ENCODE measurements around the gene LHFPL6. TPM values are rescaled to one million over a fixed set of nuclear protein-coding genes. Genes with fewer than 3 reads are reported as not detected.

The LHFPL6 gene
- total RNA-seq, 2 experiments from 2014 or later = 2.7 to 3.0 TPM

DNA sequence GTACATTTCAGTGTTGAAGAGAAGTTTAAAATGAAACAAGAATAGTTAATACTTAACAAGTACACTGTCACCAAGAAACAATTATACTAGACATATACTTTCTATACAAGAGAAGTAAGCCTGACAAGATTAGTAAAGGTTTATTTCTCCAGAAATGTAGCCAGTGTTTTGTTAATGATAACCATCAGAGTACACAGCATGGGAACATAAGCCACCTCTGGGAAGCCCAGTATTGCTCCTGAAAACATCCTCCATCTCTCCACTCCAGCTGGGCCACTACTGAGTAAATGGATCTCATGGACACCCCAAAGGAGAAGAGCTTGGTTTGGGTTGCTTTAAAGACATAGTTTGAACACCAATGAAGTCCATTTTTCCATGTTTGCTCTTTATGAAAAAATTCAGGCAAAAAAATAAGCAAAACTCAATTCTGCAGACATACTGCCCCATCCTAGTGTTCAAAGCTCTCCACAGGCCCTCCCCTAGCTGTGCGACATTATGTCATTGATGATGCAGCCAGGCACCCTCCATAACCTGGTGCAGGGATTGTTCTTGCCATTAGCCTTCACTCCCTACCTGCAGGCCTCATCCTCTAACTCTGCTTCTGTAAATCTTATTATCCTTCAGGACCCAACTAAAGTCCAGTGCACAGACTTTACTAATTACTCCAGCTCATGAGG lies 61.9 kb downstream of the LHFPL6 start:
- no peak overlapping the region for H3K4me3 Mint-ChIP-seq
- H3K27me3 Mint-ChIP-seq = peaks cover 11% of the 10 kb centered on the region
- H3K4me1 Mint-ChIP-seq (ENCODE audit: low read depth) = no peaks in the 10 kb centered on the region
- ChIA-PET CTCF (no interaction called here), POLR2A (no interaction called here)
- intact Hi-C loops (cut with micrococcal nuclease) = no loop called here
- DNase-seq = no peak
- no peaks in the 10 kb centered on the region for H3K9me3 Mint-ChIP-seq
- H3K36me3 Mint-ChIP-seq = no peaks in the 10 kb centered on the region
- H3K27ac Mint-ChIP-seq = no peak overlapping the region

DNA sequence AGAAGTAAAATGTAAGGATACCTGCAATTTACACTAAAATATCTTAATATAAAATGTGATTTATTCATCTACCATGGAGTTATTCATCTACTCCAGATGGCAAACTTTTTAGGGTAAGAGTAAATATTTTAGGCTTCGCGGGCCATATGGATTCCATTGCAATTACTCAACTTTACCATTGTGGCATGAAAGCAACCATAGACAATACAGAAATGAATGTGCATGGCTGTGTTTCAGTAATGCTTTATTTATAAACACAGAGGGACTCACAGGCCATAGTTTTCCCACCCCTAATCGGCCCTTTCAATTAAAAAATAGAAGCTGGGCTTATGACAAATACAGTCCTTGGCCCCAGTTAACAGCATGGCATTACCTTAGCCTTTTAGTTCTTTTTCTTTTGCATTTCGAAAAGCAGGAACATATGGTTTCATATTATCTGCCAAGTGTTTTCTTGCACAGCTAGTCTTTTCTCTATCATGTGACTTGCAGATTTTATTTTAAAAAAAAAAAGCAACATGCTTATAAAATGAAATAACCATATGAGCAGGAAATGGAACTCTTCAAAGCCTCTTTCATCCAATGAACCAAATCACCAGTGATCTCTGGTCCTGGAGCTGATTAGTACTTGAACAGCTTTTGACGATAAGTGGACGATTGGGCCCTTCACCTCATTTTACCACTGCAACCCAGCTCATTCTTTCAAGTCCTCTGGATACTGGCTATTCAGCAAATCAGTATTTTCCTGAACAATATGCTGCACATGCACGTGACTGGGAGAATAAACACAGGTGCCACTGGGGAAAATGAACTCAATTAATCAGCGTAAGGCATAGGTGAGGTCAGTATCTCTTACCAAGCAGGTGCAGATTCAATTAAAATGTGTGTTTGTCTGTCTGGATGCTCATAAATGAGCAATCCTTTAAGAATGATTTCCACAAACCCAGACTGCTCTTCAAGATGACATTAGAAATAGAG lies 63.9 kb downstream of the LHFPL6 start:
- Mint-ChIP-seq H3K36me3 (no peaks in the 10 kb centered on the region), H3K27me3 (peaks cover 11% of the 10 kb centered on the region), H3K4me1 (ENCODE audit: low read depth) (no peaks in the 10 kb centered on the region), H3K9me3 (no peaks in the 10 kb centered on the region), H3K4me3 (no peak overlapping the region), H3K27ac (no peak overlapping the region)
- ChIA-PET POLR2A (no interaction called here), CTCF (interaction anchor here (0.9 kb wide), 1 partner anchor 73 kb away, joined by 3 read pairs; no protein-coding TSS in a partner anchor)
- intact Hi-C loops (cut with micrococcal nuclease) = no loop called here
- no peak for DNase-seq

DNA sequence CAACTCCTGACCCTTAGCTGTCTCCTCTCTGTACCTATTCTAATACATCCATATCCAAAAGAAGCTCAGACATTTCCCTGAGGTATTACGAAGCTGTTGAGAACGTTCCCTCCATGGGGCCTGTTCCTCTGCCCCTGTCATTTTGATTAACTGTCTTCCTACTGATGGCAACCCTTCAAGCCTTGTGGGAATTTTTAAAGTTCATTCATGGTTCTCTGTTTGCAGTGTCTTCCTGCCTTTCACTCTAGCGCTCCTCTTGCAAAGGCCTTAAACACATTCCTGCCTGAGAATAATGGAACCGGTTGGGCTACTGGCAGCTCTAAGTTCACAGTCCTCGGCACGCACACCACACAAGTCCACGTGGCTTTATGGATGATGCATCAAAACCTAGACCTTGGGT lies 66.1 kb downstream of the LHFPL6 start:
- no peaks in the 10 kb centered on the region for H3K9me3 Mint-ChIP-seq
- H3K4me1 Mint-ChIP-seq (ENCODE audit: low read depth) = no peaks in the 10 kb centered on the region
- no peak for DNase-seq
- CTCF ChIA-PET = interaction anchor here (1.4 kb wide), 1 partner anchor 79 kb away, joined by 3 read pairs; no protein-coding TSS in a partner anchor
- no peaks in the 10 kb centered on the region for H3K36me3 Mint-ChIP-seq
- peaks cover 11% of the 10 kb centered on the region for H3K27me3 Mint-ChIP-seq
- POLR2A ChIA-PET = no interaction called here
- intact Hi-C loops (cut with micrococcal nuclease) = no loop called here
- H3K4me3 Mint-ChIP-seq = no peak overlapping the region
- H3K27ac Mint-ChIP-seq = no peak overlapping the region

DNA sequence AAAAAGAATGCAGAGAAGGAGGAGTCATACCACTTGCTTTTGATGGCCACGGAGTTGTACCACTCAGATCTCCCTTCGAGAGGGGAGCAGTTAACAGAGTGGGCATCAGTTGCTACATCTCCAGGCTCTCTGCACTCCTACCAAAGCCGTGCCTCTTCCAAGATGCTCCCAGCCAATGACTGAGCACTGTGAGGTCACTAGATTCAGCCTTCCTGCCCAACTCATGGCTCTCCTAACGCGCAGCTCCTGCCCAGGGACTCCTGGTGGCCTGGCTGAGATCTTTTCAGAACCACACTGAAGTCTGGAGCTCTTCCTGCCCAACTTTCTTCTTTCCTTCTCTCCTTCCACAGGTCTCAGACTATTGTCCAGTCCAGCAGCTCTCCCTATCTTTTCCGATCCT lies 66.7 kb downstream of the LHFPL6 start:
- no peaks in the 10 kb centered on the region for H3K9me3 Mint-ChIP-seq
- H3K4me1 Mint-ChIP-seq (ENCODE audit: low read depth) = no peaks in the 10 kb centered on the region
- no peak for DNase-seq
- no peak overlapping the region for H3K4me3 Mint-ChIP-seq
- CTCF ChIA-PET = interaction anchor here (1.4 kb wide), 2 partner anchors 76 to 80 kb away, joined by 3 read pairs; no protein-coding TSS in a partner anchor
- POLR2A ChIA-PET = no interaction called here
- intact Hi-C loops (cut with micrococcal nuclease) = no loop called here
- H3K27me3 Mint-ChIP-seq = peaks cover 10% of the 10 kb centered on the region
- no peaks in the 10 kb centered on the region for H3K36me3 Mint-ChIP-seq
- no peak overlapping the region for H3K27ac Mint-ChIP-seq

DNA sequence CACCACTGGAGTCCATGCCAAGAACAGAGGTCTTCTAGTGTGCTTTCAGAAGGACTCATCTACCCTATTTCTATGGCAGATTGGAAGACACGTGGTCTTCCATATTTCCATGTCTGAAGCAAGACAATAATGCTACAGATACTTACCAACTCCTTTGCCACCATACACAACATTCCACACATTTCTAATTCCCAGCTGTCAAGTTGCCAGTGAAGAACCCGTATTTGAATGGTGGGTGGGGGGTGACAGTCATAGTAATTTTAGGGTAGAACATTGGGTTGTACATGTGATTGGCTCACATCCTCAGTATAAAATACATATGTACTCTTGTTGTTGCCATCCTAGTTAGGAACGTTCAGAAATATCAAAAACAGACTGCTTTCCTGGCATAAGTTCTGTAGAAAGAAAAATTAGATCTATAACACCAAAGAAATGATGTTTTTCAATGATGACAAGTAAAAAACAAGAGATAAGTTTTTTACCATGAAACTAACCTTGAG lies 69.3 kb downstream of the LHFPL6 start:
- Mint-ChIP-seq H3K4me3 (no peak overlapping the region), H3K36me3 (no peaks in the 10 kb centered on the region), H3K9me3 (no peaks in the 10 kb centered on the region), H3K27ac (no peak overlapping the region), H3K4me1 (ENCODE audit: low read depth) (no peaks in the 10 kb centered on the region), H3K27me3 (peaks cover 11% of the 10 kb centered on the region)
- CTCF ChIA-PET = no interaction called here
- POLR2A ChIA-PET = no interaction called here
- intact Hi-C loops (cut with micrococcal nuclease) = no loop called here
- no peak for DNase-seq

DNA sequence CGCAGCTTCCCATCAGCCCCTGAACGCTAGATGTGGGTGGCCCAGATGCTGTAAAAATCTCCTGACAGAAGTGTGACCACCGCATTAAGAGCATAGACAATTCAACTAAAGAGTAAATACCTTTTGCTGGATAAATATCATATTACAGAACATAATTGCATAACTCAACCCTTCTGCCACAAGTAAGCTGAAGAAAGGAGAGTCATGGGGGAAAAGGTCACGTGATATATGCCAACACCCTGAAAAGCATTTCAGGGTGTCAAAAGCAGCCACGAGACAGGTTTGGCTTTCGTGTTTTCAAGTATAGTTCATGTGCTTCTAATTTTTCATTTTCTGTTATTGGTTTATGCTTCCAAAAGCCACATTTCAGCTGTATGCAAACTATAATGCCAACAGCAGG lies 71.3 kb downstream of the LHFPL6 start:
- no peaks in the 10 kb centered on the region for H3K36me3 Mint-ChIP-seq
- no peak overlapping the region for H3K4me3 Mint-ChIP-seq
- no peaks in the 10 kb centered on the region for H3K9me3 Mint-ChIP-seq
- H3K27me3 Mint-ChIP-seq = peaks cover 12% of the 10 kb centered on the region
- no peak for DNase-seq
- ChIA-PET POLR2A (no interaction called here), CTCF (no interaction called here)
- no peak overlapping the region for H3K27ac Mint-ChIP-seq
- intact Hi-C loops (cut with micrococcal nuclease) = no loop called here
- H3K4me1 Mint-ChIP-seq (ENCODE audit: low read depth) = no peaks in the 10 kb centered on the region

DNA sequence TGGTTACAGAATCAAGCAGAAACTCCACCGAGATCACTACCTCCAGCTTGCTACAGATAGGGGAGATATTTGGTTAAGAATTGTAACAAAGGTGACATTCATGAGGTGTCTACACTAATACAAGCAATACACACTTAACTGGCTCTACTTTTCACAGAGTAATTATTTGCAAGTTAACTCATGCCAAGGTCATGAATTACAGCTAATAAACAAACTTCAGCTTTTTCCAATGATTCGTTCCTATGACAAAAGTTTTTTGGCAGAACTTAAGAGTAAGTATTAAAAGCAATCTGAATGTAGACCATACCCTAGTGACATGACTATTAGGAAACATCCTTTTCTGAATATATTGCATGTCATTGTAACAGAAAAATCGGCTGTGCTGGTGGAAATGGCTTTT lies 72.1 kb downstream of the LHFPL6 start:
- intact Hi-C loops (cut with micrococcal nuclease) = no loop called here
- Mint-ChIP-seq H3K9me3 (no peaks in the 10 kb centered on the region), H3K27me3 (peaks cover 14% of the 10 kb centered on the region), H3K4me1 (ENCODE audit: low read depth) (no peaks in the 10 kb centered on the region), H3K36me3 (no peaks in the 10 kb centered on the region), H3K27ac (no peak overlapping the region), H3K4me3 (no peak overlapping the region)
- DNase-seq = no peak
- CTCF ChIA-PET = no interaction called here
- POLR2A ChIA-PET = no interaction called here

DNA sequence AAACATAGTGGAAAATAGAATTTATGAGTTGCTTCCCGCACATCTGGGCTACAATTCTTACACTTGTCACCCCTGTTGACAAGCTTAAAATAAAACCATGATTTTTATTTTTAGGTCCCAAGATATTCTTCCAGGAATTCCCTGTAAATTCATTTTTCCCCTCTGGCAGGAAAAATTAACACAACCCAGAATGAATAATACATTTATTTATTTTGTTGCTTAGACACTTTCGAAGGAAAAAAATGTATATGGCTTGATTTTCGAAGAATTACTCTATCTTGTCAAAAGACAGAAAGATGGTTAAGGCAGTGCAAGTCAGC lies 74.4 kb downstream of the LHFPL6 start:
- no peak for DNase-seq
- Mint-ChIP-seq H3K36me3 (no peaks in the 10 kb centered on the region), H3K27ac (no peak overlapping the region), H3K4me1 (ENCODE audit: low read depth) (no peaks in the 10 kb centered on the region), H3K4me3 (no peak overlapping the region), H3K27me3 (peaks cover 16% of the 10 kb centered on the region), H3K9me3 (no peaks in the 10 kb centered on the region)
- ChIA-PET CTCF (interaction anchor here (1.4 to 2.0 kb wide), 2 partner anchors 84 to 88 kb away, joined by 4 to 5 read pairs; no protein-coding TSS in a partner anchor), POLR2A (no interaction called here)
- intact Hi-C loops (cut with micrococcal nuclease) = no loop called here

DNA sequence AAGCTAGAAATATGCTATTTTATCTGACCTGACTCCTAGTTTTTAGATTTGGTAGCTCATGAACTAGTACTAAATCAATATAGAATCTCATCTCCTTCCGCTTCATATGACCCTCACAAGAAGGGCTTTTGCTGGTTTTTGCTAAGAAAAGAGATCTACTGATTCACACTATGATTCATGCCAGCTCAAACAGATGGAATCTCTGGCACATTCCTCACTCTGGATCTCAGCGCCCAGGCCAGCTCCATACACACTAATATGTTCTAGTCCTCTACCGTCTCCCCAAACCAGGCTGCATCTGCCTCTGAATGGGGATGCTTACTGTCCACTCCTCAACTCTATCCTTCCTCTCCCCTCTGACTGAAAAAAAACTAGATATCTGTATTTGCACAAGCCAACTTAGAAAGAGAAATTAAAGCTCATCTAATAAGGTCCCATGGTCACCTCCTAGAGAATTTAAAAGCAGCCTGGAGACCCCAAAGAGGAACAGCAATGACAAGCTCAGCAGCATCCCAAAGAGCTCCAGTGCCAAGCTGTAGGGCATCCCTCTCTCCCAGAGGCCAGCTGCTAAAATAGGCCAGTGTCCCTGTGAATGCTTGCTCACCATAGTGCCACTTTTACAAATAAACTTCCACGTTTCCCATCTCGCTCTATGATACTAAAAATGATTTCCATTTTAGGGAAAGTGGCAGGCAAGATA lies 74.9 kb downstream of the LHFPL6 start:
- Mint-ChIP-seq H3K27me3 (peaks cover 17% of the 10 kb centered on the region), H3K4me3 (no peak overlapping the region), H3K27ac (no peak overlapping the region), H3K36me3 (no peaks in the 10 kb centered on the region), H3K9me3 (no peaks in the 10 kb centered on the region), H3K4me1 (ENCODE audit: low read depth) (no peaks in the 10 kb centered on the region)
- no peak for DNase-seq
- intact Hi-C loops (cut with micrococcal nuclease) = no loop called here
- POLR2A ChIA-PET = no interaction called here
- CTCF ChIA-PET = interaction anchor here (0.6 to 2.0 kb wide), 3 partner anchors 39 to 88 kb away, joined by 4 to 5 read pairs (median 4); no protein-coding TSS in a partner anchor

DNA sequence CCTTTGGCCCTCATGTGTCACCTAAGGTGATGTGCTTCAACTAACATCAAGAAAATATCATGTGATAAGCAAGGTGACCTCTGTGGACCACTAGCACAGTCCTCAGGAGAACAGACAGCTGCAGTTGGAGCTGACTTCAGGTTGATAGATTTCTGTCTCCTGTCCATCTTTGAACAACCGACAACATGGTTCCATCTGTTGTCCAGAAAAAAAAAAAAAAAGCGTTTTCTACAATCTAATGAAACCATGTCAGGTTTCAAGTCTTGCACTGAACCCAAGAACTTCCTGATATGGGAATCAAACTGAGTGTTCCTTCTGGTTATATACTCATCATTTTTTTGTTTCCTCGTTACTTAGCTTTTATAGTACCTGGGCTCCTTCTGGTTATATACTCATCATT lies 75.7 kb downstream of the LHFPL6 start:
- intact Hi-C loops (cut with micrococcal nuclease) = no loop called here
- no peak overlapping the region for H3K4me3 Mint-ChIP-seq
- peaks cover 17% of the 10 kb centered on the region for H3K27me3 Mint-ChIP-seq
- POLR2A ChIA-PET = no interaction called here
- DNase-seq = no peak
- H3K36me3 Mint-ChIP-seq = no peaks in the 10 kb centered on the region
- H3K4me1 Mint-ChIP-seq (ENCODE audit: low read depth) = no peaks in the 10 kb centered on the region
- H3K27ac Mint-ChIP-seq = no peak overlapping the region
- CTCF ChIA-PET = interaction anchor here (1.4 to 2.0 kb wide), 2 partner anchors 85 to 89 kb away, joined by 4 to 5 read pairs; no protein-coding TSS in a partner anchor
- no peaks in the 10 kb centered on the region for H3K9me3 Mint-ChIP-seq

DNA sequence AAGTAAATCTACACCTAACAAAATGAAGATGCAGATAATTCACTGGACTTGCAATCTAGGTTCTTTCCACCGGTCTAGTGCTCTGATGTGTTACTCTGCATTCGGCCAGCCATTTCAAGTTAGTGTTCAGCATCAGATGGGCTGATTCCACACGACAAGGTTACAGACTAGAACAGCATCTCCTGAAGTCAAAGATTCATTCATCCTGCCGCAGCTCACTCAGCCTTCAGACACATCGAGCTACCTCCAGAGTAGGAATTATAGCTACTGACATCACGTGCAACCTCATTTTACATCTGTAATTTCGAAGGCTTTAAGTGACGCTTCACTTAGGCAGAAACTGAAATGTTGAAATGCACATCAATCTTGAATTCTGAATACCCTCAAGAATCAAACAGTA lies 76.5 kb downstream of the LHFPL6 start:
- Mint-ChIP-seq H3K4me1 (ENCODE audit: low read depth) (no peaks in the 10 kb centered on the region), H3K4me3 (no peak overlapping the region), H3K9me3 (no peaks in the 10 kb centered on the region), H3K27me3 (peaks cover 15% of the 10 kb centered on the region), H3K36me3 (no peaks in the 10 kb centered on the region), H3K27ac (no peak overlapping the region)
- ChIA-PET CTCF (no interaction called here), POLR2A (no interaction called here)
- DNase-seq = no peak
- intact Hi-C loops (cut with micrococcal nuclease) = no loop called here

DNA sequence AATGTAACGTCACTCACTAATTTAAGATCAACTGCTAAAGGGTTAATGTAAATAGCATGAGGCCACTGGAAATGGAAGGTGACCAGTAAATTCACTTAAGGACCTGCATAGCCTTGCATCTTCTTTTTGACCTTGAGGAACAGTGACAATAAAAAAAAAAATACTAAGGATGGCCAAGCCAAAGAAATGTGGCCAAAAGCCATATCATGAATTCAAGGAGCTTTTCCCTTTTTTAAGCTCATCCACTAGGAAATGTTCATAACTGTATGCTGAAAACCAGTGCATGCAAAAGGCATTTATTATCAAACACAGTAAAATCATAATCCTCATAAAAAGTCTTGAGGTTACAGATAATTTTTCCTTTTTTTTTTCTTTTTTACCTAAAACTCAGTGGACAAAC lies 77.5 kb downstream of the LHFPL6 start:
- POLR2A ChIA-PET = no interaction called here

More for the DNA sequence above, 77.5 kb downstream of the LHFPL6 start:
- CTCF ChIA-PET = interaction anchor here (0.7 kb wide), 1 partner anchor 28 kb away, joined by 3 read pairs; no protein-coding TSS in a partner anchor
- Mint-ChIP-seq H3K4me1 (ENCODE audit: low read depth) (no peaks in the 10 kb centered on the region), H3K9me3 (no peaks in the 10 kb centered on the region), H3K4me3 (no peak overlapping the region), H3K27me3 (peaks cover 15% of the 10 kb centered on the region), H3K27ac (no peak overlapping the region), H3K36me3 (no peaks in the 10 kb centered on the region)
- intact Hi-C loops (cut with micrococcal nuclease) = no loop called here
- no peak for DNase-seq

Data from activated CD4-positive, alpha-beta memory T cell treated with anti-CD3 and anti-CD28 coated beads for 36 hours (primary cell).